Ascending aorta (tissue), 2 donors: Measurements from ENCODE around the gene LENG9. TPM values are rescaled to one million over a fixed set of nuclear protein-coding genes. Genes with fewer than 3 reads are reported as not detected.
"Not testable (repeated sequence)": the region's sequence is repeated elsewhere in the genome, so short reads cannot be mapped to it uniquely, and the experiment has no call there.

Experiments used
- DNase-seq, 2 donors: peaks; one replicate each; pipeline ENCODE4 v3.0.0-alpha.2; 2019; ENCODE audit warnings: low spot score in 2 of 2
- H3K27ac ChIP-seq, 2 donors: fragments of 200-600 bp; sonication (generic); one replicate each; pipeline ENCODE4 v1.5.1; 2016 to 2017; ENCODE audit warnings: mild to moderate bottlenecking in 1 of 2
- H3K27me3 ChIP-seq: fragments of 200-600 bp; sonication (generic); one replicate; pipeline ENCODE4 v1.5.1; 2017
- H3K36me3 ChIP-seq, 2 donors: fragments of 200-600 bp; sonication (generic); one replicate each; pipeline ENCODE4 v1.5.1; 2016
- H3K4me1 ChIP-seq, 2 donors: fragments of 200-600 bp; sonication (generic); one replicate each; pipeline ENCODE4 v1.5.1; 2016 to 2017; ENCODE audit warnings: mild to moderate bottlenecking in 1 of 2
- H3K4me3 ChIP-seq, 2 donors: fragments of 200-600 bp; sonication (generic); one replicate each; pipeline ENCODE4 v1.5.1; 2016 to 2017; ENCODE audit warnings: mild to moderate bottlenecking in 1 of 2
- H3K9me3 ChIP-seq, 2 donors: fragments of 200-600 bp; sonication (generic); one replicate each; pipeline ENCODE4 v1.5.1; 2016
- CTCF ChIP-seq, 3 experiments: fragments of 200-600 bp in 2 of 3; fragments of 450-650 bp in 1 of 3; sonication (generic) in 2 of 3; IDR thresholded peaks; one replicate each; pipeline ENCODE4 v1.5.1; 2016 to 2019; ENCODE audit warnings: antibody characterized with exemption in 3 of 3, mild to moderate bottlenecking in 1 of 3, moderate library complexity in 1 of 3
- intact Hi-C: fragments of 100-400 bp; cut with DNase I; formaldehyde crosslinking; loops from one replicate; pipeline ENCODE4 v1.15.1; 2023
- total RNA-seq: library from RNA; depleted of rRNA; stranded (reverse); fragments of >200 nt; gene quantifications from one replicate; pipeline ENCODE4 v1.1.0, GENCODE V29; 2016

Gene LENG9
- total RNA-seq, 1 donor from 2014 or later, result 10.1 TPM

DNA sequence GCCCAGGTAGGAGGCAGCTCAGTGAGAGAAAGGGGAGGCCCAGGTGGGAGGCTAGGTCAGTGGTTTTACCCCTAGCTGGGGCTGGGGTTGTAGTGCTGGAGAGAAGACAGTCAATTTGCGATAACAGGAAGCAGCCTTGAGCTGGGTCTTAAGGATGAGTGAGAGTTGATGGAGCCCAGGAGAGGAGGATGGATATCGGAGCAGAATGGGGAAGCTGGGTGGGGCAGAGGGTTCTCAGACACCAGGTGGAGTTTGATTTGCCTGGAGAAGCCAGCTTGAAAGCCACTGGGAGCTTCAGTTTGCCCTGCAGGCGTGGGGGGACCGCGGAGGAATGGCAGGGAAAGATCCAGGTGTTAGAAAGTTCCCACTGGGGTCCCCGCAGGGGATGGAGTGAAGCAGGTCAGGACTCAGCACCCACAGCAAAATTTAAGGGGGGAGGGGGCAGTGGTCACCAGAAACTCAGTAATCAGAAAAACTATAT, 10.4 kb upstream of the LENG9 start:
- H3K27ac ChIP-seq, result peak overlapping the region; percentile 79 to 81
- peaks cover 0 to 21% of the 10 kb centered on the region in 2 donors for H3K4me1 ChIP-seq
- no peaks in the 10 kb centered on the region for H3K27me3 ChIP-seq
- intact Hi-C loops, result loop anchor here (10.0 kb wide), 1 partner anchor 641 kb away; the partner anchor contains the start of gene PPP1R12C
- no peaks in the 10 kb centered on the region for H3K9me3 ChIP-seq
- no peak for TF ChIP-seq CTCF (IDR thresholded peaks at IDR 0.05)
- peak overlapping the region in 1 of 2 donors; percentile 68 for H3K4me3 ChIP-seq
- peaks cover 0 to 3% of the 10 kb centered on the region in 2 donors for H3K36me3 ChIP-seq
- no peak for DNase-seq

DNA sequence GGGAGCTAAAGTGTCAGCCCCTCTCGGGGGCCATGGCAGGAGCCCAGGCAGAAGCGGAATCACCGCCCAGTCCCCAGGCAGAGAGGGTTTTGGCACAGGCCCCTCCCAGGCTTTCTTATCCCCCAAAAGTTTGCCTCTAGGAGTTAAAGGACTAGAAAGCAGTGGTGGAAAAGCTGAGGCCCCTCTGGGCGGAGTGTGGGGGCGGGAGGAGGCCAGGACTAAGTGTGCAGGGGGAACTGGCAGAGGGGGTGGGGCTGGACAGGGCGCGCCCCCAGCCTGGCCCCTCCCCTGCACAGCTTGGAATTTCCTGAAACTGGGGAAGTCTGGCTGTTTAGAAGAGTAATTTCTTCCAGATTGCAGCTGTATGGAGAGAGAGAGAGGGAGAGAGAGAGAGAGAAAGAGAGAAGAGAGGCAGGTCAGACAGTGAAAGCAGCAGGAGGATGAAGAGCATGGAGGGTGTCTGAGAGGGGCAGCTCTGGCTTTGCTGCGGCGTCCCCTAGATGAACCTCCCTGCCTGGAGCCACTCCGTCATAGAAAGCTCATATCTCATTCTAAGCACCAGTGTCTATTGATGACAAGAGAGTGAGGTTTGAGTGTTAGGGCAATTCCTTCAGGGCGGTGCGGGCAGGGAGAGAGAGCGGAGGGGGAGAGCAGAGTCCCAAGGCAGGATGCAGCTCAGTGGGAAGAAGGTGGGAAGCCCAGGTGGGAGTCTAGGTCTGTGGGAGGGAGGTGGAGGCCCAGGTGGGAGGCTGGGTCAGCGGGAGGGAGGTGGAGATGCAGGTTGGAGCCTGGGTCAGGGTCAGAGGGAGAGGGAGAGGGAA, 9.7 kb upstream of the LENG9 start, which contains the start of gene CDC42EP5:
Gene CDC42EP5 (minus strand): TSS at position 226 of the 821 bp plus-strand sequence. CDS start 7,749 bp downstream, outside the sequence.
- DNase-seq, result peak in 1 of 2 donors; percentile 89
- H3K27ac ChIP-seq, result peak within 1 kb of the TSS; percentile 79 to 81

DNA sequence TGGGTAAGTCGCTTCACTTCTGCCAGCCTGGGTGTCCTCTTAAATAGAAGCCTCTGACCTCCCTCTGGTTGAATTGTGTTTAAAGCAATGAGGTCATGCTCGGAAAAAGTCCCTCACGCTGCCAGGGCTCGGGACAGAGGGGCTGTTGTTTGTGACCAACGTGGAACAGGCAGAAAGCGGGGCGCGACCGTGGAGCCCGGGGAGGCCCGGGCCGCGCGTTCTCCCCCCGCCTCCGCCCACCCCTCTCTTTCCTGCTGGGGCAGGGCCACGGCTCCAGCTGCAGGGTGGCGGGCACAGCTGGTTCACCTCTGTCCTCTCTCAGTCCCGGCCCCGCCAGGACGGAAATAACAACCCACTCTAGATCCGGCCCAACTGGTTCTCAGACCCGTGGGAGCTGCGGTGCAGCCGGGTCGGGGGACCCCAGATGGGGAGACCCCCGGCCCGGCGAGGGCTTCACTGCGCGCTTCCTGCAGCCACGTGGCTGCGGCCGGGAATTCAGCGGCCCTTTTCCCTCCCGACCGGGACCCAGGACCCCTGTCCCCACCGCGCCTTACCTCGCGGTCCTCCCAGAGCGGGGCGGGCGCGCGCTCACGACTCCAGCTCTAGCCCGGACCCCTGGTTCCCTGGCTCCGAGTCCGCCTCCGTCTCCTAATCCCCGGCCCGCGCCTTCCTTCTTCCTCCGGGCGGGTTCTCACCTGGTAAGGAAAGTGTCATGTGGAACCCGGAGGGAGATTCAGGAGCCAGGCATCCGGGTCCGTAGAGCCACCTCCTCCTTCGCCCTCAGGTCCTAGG, 7.6 kb upstream of the LENG9 start:
- Histone ChIP-seq H3K27me3 (no peaks in the 10 kb centered on the region), H3K27ac (peak overlapping the region; percentile 81), H3K36me3 (peaks cover 0 to 3% of the 10 kb centered on the region in 2 donors), H3K4me1 (peaks cover 0 to 21% of the 10 kb centered on the region in 2 donors), H3K9me3 (no peaks in the 10 kb centered on the region), H3K4me3 (peak overlapping the region; percentile 54 to 71)
- intact Hi-C loops, result loop anchor here (10.0 kb wide), 1 partner anchor 644 kb away; the partner anchor contains the start of gene PPP1R12C
- DNase-seq, result peak in 1 of 2 donors; percentile 72
- no peak for TF ChIP-seq CTCF (IDR thresholded peaks at IDR 0.05)

More for the DNA sequence above, 9.7 kb upstream of the LENG9 start, which contains the start of gene CDC42EP5:
- TF ChIP-seq CTCF (IDR thresholded peaks at IDR 0.05), result no peak
- Histone ChIP-seq H3K27me3 (no peaks in the 10 kb centered on the region), H3K9me3 (no peaks in the 10 kb centered on the region), H3K36me3 (peaks cover 0 to 3% of the 10 kb centered on the region in 2 donors), H3K4me1 (peaks cover 0 to 21% of the 10 kb centered on the region in 2 donors), H3K4me3 (peak within 1 kb of the TSS; percentile 60 to 68)
- intact Hi-C loops, result loop anchor here (10.0 kb wide), 1 partner anchor 642 kb away; the partner anchor contains the start of gene PPP1R12C

DNA sequence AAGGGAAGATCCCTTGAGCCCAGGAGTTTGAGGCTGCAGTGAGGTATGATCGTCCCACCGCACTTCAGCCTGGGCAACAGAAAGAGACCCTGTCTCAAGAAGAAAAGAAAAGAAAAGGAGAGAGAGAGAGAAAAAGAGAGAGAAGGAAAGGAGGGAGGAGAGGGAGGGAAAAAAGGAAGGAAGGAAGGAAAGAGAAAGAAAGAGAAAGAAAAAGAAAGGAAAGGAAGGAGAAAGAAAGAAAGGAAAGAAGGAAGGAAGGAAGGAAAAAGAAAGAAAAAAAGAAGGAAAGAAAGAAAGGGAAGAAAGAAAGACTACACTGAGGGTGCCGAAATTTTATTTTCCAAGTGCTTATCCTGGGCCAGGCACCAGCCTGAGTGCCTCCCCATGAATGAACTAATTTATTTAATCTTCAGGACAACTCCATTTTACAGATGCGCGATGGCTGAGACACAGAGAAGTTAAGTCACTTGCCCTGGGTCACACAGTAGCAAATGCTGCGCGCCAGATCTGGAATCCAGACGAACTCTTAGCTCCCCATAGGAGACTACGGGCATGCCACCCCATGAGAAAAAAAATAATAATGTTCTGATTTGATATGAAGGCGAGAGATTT, 6.8 kb upstream of the LENG9 start:
- no peak for TF ChIP-seq CTCF (IDR thresholded peaks at IDR 0.05)
- intact Hi-C loops, result loop anchor here (10.0 kb wide), 1 partner anchor 644 kb away; the partner anchor contains the start of gene PPP1R12C
- Histone ChIP-seq H3K4me1 (peaks cover 0 to 21% of the 10 kb centered on the region in 2 donors), H3K27me3 (no peaks in the 10 kb centered on the region), H3K9me3 (no peaks in the 10 kb centered on the region), H3K27ac (peak overlapping the region; percentile 81), H3K36me3 (peaks cover 0 to 3% of the 10 kb centered on the region in 2 donors), H3K4me3 (peak overlapping the region; percentile 54 to 71)
- DNase-seq, result peak in 1 of 2 donors; percentile 59

- Histone ChIP-seq H3K27ac (no peak overlapping the region), H3K36me3 (peaks cover 0 to 3% of the 10 kb centered on the region in 2 donors), H3K27me3 (no peaks in the 10 kb centered on the region), H3K4me1 (peaks cover 0 to 21% of the 10 kb centered on the region in 2 donors), H3K9me3 (no peaks in the 10 kb centered on the region), H3K4me3 (no peak overlapping the region)
- DNase-seq, result peak in 1 of 2 donors; percentile 68
- intact Hi-C loops, result loop anchor here (10.0 kb wide), 3 partner anchors 365 to 1005 kb away; partner anchors contain the start of genes NDUFA3, OSCAR, PPP6R1 and ZNF628
- TF ChIP-seq CTCF (IDR thresholded peaks at IDR 0.05), result no peak
Measured at GRCh38 chr19:54469496-54469934, 5.9 kb upstream of the LENG9 start.

DNA sequence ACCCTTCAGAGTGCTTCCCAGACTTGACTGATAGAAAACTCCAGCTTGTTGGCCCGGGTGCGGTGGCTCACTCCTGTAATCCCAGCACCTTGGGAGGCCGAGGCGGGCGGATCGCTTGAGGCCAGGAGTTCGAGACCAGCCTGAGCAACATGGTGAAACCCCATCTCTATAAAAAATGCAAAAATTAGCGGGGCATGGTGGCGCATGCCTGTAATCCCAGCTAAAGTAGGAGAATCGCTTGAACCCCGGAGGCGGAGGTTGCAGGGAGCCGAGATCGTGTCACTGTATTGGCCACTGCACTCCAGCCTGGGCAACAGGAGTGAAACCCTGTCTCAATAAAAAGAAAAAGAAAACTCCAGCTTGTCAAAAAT, 2.5 kb upstream of the LENG9 start:
- peaks cover 14 to 34% of the 10 kb centered on the region in 2 donors for H3K4me1 ChIP-seq
- not testable (repeated sequence) for DNase-seq, H3K4me3 ChIP-seq, H3K9me3 ChIP-seq, H3K36me3 ChIP-seq, H3K27me3 ChIP-seq
- H3K27ac ChIP-seq, result peak overlapping the region in 1 of 2 donors; percentile 97
- intact Hi-C loops, result loop anchor here (10.0 kb wide), 3 partner anchors 361 to 1009 kb away; partner anchors contain the start of genes NDUFA3, OSCAR, PPP6R1 and ZNF628
